Bronchial epithelial cell (primary cell): Measurements from ENCODE around the gene CAMK4. TPM values are rescaled to one million over a fixed set of nuclear protein-coding genes. Genes with fewer than 3 reads are reported as not detected.
A peak's percentile ranks its signal among the peaks of the same experiment; 100 is the strongest.

Source experiments
- DNase-seq: peaks from one replicate; pipeline ENCODE4 v3.0.0-alpha.2; 2010; ENCODE audit warnings: low read depth
- FAIRE-seq: peaks from 2 replicates; lab custom pipeline; 2011; peaks lifted over from hg19 to GRCh38; lab: Jason Lieb, UNC
- H3K27me3 ChIP-seq: 2 replicates; pipeline ENCODE4 v1.5.1; 2011; ENCODE audit warnings: low read length; ENCODE audit not compliant: control insufficient read depth, insufficient read depth
- H3K36me3 ChIP-seq: 2 replicates; pipeline ENCODE4 v1.5.1; 2011; ENCODE audit warnings: low read length; ENCODE audit not compliant: control insufficient read depth, insufficient read depth
- H3K4me3 ChIP-seq: 2 replicates; pipeline ENCODE4 v1.5.1; 2011; ENCODE audit warnings: mild to moderate bottlenecking, low read depth, low read length, control low read depth
- total RNA-seq: library from RNA; depleted of rRNA; stranded (reverse); fragments of >200 nt; gene quantifications from 2 replicates; pipeline ENCODE4 v1.2.1, GENCODE V29; 2014
- TF ChIP-seq, protein P1 (sequence below): IDR thresholded peaks from 2 replicates; pipeline ENCODE4 v1.5.1; 2011; ENCODE audit warnings: mild to moderate bottlenecking, moderate library complexity, low read length, control low read depth, inconsistent platforms; ENCODE audit not compliant: insufficient read depth, severe bottlenecking

Gene CAMK4
- total RNA-seq, 1 donor from 2014 or later: 0.26 TPM

DNA sequence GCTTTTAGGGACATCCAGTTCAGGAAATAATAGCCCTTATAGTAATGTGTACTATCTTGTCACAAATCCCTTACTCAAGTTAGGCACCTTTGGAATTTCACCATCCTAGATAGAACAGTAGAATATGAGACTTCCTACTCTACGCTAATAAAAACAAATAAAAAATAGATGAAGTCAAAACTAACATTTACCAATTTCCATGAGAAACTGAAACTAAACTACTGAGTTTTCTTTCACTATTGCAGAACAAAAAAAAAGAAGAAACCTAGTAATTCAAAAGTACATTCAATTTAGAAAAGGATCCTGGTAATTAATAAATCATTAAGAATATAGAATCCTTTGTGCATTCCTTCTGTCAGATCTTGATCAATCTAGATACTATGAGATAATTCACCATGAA, 274.2 kb downstream of the CAMK4 start:
- no peaks in the 10 kb centered on the region for H3K27me3 ChIP-seq
- peaks cover 3% of the 10 kb centered on the region for H3K36me3 ChIP-seq
- TF ChIP-seq, protein P1, sequence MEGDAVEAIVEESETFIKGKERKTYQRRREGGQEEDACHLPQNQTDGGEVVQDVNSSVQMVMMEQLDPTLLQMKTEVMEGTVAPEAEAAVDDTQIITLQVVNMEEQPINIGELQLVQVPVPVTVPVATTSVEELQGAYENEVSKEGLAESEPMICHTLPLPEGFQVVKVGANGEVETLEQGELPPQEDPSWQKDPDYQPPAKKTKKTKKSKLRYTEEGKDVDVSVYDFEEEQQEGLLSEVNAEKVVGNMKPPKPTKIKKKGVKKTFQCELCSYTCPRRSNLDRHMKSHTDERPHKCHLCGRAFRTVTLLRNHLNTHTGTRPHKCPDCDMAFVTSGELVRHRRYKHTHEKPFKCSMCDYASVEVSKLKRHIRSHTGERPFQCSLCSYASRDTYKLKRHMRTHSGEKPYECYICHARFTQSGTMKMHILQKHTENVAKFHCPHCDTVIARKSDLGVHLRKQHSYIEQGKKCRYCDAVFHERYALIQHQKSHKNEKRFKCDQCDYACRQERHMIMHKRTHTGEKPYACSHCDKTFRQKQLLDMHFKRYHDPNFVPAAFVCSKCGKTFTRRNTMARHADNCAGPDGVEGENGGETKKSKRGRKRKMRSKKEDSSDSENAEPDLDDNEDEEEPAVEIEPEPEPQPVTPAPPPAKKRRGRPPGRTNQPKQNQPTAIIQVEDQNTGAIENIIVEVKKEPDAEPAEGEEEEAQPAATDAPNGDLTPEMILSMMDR: no peak
- FAIRE-seq (no peak), DNase-seq (no peak)
- H3K4me3 ChIP-seq: no peak overlapping the region

DNA sequence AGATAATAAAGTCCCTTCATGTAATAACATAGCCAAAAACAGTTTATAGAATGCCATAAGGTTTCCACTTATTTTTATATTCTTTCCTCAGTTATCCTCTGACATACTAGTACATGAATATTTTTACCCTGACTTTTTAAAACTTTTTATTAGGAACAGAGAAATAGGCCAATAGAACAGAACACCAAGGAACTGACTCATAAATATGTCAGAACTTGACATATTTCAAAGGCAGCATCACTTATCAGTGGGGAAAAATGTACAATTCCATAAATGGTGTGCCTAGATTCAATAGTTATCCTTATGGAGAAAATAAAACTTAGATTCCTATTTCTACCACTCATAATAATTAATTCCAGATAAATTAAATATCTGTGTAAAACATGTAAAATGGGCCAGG, 278.8 kb downstream of the CAMK4 start:
- H3K27me3 ChIP-seq: no peaks in the 10 kb centered on the region
- DNase-seq (peak; percentile 40), FAIRE-seq (no peak)
- TF ChIP-seq, protein P1: no peak
- no peak overlapping the region for H3K4me3 ChIP-seq
- H3K36me3 ChIP-seq: peaks cover 3% of the 10 kb centered on the region

DNA sequence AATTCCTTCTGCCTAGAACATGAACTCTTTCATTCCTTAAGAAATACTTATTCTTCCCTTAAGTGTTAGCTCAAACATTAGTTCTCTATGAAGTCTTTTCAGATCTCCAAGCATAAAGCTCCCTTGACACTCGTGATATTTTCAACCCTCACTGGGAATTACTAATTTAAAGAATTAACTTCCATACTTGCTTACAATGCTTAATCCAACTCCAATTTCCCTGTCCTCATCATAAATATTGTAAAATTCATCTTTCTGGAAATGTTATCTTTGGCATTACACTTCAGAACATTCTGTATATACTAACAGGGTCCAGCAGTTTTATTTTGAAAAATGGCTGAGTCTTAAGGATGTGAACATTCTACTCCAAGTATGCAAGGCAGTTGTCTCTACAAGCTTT, 280.9 kb downstream of the CAMK4 start:
- FAIRE-seq: no peak
- Histone ChIP-seq H3K36me3 (no peaks in the 10 kb centered on the region), H3K4me3 (no peak overlapping the region), H3K27me3 (no peaks in the 10 kb centered on the region)
- DNase-seq: no peak
- TF ChIP-seq, protein P1: no peak

DNA sequence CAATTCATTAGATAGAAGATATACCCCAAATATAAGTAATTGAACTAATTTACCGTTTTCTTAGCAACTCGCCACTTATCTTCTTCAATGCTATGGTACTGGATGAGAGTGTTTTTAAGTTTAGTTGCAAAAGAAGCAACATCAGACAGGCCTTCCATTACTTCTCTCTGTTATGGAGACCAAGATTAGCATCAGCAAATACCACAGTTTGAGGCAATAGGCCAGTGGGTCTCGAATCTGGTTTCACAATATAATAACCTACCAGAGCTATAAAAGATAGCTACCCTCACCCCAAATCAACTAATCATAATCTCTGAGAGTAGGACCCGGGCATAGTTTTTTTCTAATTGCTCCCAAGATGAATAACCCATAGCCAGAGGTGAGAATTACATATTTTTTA, 283.1 kb downstream of the CAMK4 start:
- no peaks in the 10 kb centered on the region for H3K36me3 ChIP-seq
- FAIRE-seq (no peak), DNase-seq (no peak)
- TF ChIP-seq, protein P1: no peak
- H3K4me3 ChIP-seq: no peak overlapping the region
- H3K27me3 ChIP-seq: no peaks in the 10 kb centered on the region

DNA sequence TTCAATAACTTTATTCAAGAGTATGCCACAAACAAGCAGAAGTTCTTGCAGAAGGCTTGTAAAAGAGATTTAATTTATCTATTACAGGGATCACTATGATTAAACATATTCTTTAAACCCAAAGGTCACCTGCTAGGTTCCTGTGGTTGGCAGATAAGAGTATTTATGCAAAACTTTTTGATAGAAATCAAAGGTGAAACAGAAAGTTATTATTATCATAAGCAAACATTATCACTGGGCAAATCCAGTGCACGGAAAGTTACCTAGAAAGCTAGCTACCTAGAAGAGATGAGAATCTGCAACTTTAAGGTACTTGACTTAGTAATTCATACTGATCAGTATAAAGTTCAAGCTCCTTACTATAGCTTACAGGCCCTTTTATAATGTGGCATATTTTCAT, 284.9 kb downstream of the CAMK4 start:
- DNase-seq: no peak
- no peak for FAIRE-seq
- H3K36me3 ChIP-seq: no peaks in the 10 kb centered on the region
- H3K4me3 ChIP-seq: no peak overlapping the region
- TF ChIP-seq, protein P1: no peak
- H3K27me3 ChIP-seq: no peaks in the 10 kb centered on the region

DNA sequence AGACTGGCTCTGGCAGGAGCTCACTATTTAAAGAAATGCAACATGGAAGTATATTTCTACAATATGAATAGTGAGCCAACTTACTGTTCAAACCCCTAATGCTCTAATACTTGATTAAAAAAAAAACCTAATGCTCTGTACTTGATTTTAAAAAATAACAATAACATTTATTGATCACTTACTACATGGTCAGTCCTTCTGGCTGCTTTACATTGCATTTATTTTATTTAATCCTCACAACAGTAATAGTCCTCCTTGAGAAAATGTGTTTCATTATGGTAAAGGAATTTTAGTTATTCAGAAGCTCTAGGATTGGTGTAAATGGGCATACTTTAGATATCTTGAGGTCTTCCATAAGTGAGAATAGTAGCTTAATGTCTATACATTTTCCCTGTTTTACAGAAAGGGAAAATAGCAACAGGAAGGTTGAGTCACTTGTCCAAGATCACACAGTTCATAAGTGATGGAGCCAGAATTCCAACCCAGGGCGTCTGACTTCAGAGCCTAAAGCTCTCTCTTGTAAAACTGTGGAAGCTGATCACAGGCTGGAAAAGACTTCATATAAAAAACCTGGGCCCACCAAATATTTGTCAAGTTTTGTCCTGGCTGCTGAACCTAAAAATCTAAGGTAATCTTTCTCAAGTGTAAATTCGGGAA, 287.1 kb downstream of the CAMK4 start:
- Histone ChIP-seq H3K36me3 (no peaks in the 10 kb centered on the region), H3K4me3 (peak overlapping the region; percentile 72)
- no peak for FAIRE-seq

More for the DNA sequence above, 287.1 kb downstream of the CAMK4 start:
- TF ChIP-seq, protein P1: no peak
- DNase-seq: peak; percentile 50
- no peaks in the 10 kb centered on the region for H3K27me3 ChIP-seq
